HG03442 (cell line): ENCODE measurements around the gene CYP46A1.
A peak's percentile ranks its signal among the peaks of the same experiment; 100 is the strongest.

Experiments
- ATAC-seq: cut with Tn5 transposase; IDR thresholded peaks from one replicate; pipeline ENCODE4 v1.9.1; 2021; ENCODE audit warnings: mild to moderate bottlenecking, moderate library complexity; ENCODE audit not compliant: unreplicated experiment

Gene CYP46A1

GRCh38 chr14:99727096-99727870 is 43.2 kb downstream of the CYP46A1 start:
- ATAC-seq: no peak

GRCh38 chr14:99728231-99728920 is 44.3 kb downstream of the CYP46A1 start:
- no peak for ATAC-seq

DNA sequence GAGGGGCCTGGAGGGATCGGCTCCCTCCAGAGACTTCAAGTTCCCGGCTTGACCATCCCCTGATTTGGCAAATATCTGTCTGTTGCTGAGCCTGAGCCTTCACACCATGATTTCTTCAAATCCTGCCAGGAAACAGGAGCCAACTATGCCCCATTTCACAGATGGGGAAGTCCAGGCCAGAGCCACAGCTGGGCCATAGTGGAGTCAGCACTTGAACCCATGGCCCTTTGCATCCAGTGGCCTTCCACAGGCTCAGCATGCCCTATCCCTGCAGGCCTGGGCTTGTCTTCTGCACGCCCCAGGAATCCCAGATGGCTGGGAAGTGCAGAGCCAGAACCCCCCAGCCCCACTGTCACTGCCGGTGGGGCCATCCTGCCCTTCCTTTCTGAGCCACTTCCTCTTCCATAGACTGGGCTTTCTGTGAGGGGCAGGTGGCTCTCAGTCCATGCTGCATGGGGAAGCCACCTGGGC is 44.9 kb downstream of the CYP46A1 start:
- no peak for ATAC-seq

GRCh38 chr14:99729991-99730875 is 46.1 kb downstream of the CYP46A1 start:
- ATAC-seq: peak; percentile 67

DNA sequence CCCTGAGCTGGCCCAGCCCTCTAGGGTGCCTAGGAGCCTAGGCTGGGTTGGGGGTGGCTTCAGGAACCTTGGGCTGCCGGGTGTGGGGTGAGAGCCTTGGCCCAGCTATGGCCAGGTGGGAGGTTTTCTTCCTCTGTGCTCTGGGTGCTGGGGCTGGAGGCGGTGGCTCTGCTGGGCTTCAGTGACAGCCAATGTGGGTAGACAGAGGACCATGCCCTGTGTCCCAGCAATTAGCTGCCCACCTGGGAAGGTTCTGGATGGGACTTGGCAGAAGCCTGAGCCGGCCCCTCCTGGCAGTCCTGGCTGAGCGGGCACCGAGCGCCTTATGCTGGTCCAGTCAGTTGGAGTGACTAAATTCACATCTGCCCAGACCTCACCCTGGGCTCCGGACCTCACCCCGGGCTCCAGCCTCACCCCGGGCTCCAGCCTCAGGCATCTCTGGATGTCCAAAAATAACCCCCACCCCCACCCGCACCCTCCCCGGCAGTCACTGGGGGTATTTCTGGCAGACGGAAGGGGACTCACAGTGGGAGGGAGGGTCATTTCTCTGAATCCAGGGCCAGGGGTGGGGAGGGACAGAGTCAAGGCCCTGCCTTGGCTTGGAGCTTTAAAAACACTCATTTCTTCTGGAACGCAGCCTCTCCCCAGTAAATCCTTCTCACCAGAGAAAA is 46.9 kb downstream of the CYP46A1 start:
- no peak for ATAC-seq

DNA sequence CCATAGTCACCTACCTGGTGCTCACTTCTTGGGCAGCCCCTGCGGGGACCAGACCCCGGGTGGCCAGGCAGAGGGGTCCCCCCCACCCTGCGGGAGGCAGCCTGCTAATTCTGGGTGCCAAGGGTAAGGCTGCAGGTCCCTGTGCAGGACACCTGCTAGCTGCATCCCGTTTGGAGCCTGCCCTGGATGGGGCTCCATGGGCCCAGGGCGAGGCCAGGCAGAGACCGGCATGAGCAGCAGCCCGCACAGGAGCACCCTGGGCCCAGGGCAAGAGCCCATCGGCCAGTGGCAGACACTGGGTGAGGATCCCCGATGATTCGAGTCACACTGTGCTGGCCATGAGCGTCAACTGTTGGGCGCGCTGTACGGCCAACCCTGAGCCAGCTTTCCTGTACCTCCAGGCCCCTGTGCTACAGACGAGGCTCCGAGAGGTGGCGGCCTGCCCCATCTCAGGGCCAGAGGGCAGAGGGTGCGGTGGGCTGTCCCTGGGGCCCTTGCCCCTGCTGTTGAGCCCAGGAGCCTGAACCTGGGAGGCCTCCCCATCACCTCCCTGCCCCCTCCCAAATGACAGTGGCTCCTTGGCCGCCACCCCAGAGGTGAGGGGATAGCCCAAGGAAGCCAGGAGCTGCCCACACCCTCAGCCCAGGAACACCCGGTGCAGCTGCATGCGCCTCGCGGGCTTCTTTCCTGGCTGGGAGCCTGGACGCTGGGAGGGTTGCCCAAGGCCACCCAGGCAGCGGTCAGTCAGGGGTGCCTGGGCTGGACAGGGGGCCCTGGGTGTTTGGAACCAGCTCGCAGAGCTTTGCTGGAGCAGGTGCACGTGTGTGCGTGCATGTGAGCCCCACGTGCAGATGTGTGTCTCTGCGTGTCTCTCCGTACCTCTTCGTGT is 47.7 kb downstream of the CYP46A1 start:
- no peak for ATAC-seq

GRCh38 chr14:99732436-99733210 is 48.5 kb downstream of the CYP46A1 start:
- no peak for ATAC-seq

DNA sequence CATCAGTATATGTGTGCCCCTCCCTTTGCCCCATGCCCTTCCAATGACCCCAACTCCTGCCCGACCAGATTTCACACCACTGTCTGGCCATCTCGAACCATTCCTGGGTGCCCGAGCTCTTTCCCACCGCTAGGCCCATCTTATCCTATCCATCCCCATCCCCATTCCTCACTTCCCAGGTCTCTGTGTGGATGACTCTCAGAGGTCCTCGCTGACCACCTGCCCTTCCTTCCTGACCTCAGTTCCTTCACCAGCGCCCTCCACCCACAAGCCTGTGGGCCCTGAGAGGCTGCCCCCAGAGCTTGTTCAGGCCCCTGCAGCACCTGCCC is 49.1 kb downstream of the CYP46A1 start:
- ATAC-seq: no peak

DNA sequence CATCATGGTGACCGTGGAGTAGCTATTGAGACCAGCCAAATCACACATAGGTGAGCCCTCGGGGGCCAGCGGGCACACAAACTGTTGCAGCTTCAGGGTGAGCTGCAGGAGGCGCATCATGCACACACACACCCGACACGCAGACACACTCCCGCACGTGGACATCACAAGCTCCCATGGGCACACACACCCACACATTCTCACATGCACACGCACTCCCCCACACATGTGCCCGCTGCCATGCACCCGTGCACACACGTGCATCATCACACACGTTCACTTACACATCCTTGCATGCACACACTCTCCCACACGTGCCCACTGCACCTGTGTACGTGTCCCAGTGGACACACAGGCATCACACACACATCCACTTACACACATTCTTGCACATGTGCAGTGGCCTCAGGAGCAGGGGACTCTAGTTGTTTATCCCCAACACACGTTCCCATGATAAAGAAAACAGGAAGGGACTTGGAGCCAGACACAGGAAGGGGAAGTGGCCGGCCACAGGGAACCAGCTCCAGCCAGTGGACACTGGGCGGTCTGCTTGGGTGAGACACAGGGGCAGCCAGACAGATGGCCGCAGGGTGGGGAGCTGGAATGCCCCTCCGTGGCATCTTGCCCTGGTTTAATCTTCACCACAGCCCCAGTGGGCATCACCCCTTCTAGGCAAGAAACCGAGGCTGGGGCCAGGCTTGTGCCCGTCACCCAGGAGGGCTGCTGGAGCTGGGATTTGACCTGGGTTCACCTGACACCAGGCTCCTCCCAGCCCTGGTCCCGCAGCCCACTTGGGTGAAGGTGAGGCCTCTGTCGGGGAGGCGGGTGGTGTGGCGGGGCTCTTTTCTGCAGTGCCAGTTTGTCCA is 49.7 kb downstream of the CYP46A1 start:
- ATAC-seq: no peak

DNA sequence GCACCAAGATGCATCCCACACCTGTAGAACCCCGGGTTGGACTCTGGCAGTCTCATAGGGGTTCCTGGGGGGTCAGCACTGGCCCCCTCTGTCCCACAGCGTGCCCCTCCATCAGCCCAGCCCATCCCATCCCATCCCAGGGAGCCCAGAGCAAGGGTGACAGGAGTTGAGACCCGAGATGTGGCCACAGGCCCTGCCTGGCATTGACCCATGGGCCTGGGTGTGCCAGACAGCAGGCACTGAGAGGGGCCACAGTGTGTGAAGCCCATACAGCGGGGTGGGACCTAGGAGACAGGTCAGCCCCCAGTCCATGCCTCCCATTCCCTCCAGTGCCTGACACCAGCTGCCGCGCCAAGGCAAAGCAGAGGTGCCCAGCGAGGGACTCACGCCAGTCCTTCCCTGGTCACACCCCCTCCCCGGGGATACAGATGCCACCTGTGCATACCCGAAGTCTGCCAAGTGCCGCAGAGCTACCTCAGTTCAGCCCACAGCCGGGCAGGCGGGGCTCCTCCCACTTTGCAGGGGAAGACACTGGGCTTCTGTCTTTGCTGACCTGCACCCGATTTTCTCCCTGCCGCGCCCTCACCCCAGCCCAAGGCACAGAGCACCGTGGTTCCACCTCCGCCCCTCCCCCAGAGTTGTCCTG is 50.4 kb downstream of the CYP46A1 start:
- ATAC-seq: no peak

GRCh38 chr14:99735189-99736135 is 51.4 kb downstream of the CYP46A1 start:
- no peak for ATAC-seq

DNA sequence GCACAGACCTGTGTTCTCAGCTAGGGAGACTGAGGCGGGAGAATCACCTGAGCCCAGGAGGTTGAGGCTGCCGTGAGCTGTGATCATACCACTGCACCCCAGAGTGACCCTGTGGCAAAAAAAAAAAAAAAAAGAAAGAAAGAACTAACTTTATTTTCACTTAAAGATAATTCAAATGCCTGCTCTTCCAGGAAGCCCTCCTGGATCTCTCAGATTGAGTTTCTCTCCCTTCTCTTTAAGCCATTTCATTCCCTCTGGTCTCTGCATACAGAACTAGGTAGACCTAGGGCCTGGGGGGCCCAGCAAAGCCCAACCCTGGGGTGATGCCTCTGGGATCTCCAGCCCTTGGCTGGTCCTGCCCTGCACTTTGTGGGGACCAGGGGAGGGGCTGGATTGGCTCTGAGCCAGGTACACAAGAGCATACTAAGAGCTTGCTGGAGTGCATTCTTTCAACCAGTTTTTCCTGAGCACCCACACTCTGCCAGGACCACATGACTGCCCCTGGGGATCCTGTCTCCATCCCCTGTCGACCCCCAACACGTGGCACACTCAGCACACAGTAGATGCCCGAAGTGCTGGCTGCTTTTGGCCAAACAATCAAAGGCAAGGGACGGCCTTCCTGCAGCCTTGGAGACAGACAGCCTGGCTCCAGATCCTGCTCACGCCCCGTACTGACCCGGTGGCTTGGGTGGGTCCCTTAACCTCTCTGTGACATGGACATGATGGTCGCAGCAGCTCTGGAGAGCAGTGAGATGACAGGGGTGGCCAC is 52.7 kb downstream of the CYP46A1 start:
- no peak for ATAC-seq

DNA sequence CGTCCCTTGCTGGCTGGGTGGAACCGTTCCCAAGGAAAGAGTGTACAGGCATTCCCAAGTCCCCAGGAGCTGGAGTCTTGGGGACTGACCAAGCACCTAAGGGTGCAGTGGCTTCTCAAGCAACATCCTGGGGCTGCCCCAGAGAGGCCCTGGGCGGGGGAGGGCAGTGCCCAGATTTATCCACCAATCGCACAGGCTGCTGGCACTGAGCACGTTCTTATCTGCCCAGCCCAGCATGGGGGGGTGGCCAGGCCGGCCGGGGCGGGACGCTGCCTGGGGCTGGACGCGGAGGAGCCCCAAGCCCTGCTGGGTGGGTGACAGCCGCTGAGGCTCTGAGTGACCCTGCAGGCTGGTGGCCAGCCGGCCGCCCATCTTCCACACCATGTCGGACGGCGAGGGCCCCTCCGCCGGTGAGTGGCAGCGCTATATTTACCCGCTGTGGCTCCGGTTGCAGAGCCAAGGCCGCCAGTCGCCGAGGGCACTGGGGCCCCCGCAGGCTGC is 53.4 kb downstream of the CYP46A1 start:
- no peak for ATAC-seq

DNA sequence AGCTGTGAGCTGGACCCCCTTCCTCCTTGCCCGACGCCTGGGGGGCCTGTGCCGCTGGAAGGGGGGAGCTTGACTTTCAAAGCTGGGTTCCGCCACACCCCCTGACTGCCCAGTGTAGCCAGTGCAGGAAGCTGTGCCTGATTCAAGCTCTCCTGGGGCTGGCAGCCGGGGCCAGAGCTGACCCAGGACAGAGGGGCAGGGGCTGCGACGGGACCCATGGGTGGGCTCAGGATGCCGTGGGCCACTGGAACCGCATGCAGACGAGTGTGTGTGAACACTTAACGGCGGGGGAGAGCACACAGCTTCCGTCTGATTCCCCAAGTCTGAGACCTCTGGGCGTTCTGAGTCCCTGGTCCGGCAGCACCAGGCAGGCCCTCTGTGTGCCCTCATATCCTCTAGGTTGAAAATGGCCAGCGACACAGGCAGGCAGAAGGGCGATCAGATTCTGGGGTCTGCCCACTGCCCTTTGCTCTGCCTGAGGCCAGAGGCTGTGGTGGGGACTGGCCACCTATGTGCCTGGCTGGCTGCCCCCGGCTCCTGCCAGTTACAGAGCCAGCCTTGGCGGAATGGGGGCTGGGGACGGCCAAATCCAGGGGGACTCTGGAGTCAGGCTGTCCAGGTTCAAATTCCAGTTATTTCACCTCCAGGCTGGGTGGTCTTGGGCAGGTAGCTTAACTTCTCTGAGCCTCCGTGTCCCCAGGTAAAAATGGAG is 54.0 kb downstream of the CYP46A1 start:
- no peak for ATAC-seq

DNA sequence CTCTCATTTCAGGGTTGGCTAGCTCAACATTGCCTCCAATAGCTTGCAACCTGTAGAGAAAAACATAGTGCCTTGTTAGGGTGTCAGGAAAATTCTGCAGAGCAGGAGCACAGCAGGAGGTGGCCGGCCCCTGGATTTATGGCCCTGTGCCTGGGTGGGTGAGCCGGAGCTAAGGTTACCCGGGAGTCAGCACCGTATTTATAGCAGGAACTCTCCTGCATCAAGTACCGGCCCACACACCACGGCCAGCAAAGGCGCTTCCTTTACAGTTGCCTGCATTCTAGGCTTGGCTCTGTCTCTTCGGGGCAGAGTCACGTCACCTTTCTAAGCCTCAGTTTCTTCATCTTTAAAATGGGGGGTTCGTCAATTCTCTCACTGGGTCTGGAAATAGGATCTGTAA is 56.3 kb downstream of the CYP46A1 start:
- ATAC-seq: no peak
